ENCODE measurements around the gene FBXO11.

FBXO11 gene

GRCh38 chr2:47809903-47810302 lies 96.4 kb downstream of the FBXO11 start:
- CTCF ChIA-PET: no interaction called here
- POLR2A ChIA-PET (ENCODE audit: low non-redundant PET): no interaction called here
- H3K27ac ChIP-seq: no peak overlapping the region
- no peak for DNase-seq (ENCODE audit: low spot score)
- TF ChIP-seq CTCF (conservative IDR thresholded peaks at IDR 0.05; ENCODE audit: low read depth): no peak

- TF ChIP-seq CTCF (conservative IDR thresholded peaks at IDR 0.05; ENCODE audit: low read depth): no peak
- no peak for DNase-seq (ENCODE audit: low spot score)
- ChIA-PET POLR2A (ENCODE audit: low non-redundant PET) (no interaction called here), CTCF (no interaction called here)
- no peak overlapping the region for H3K27ac ChIP-seq
Observed at GRCh38 chr2:47808614-47809013, 97.7 kb downstream of the FBXO11 start.

GRCh38 chr2:47805850-47806249 lies 100.4 kb downstream of the FBXO11 start:
- H3K27ac ChIP-seq: no peak overlapping the region
- no peak for DNase-seq (ENCODE audit: low spot score)
- no peak for TF ChIP-seq CTCF (conservative IDR thresholded peaks at IDR 0.05; ENCODE audit: low read depth)
- ChIA-PET CTCF (no interaction called here), POLR2A (ENCODE audit: low non-redundant PET) (no interaction called here)

GRCh38 chr2:47803770-47804169 lies 102.5 kb downstream of the FBXO11 start:
- CTCF ChIA-PET: interaction anchor here (1.1 kb wide), 1 partner anchor 49 kb away, joined by 3 read pairs; no protein-coding TSS in a partner anchor
- no peak overlapping the region for H3K27ac ChIP-seq
- no peak for DNase-seq (ENCODE audit: low spot score)
- TF ChIP-seq CTCF (conservative IDR thresholded peaks at IDR 0.05; ENCODE audit: low read depth): no peak
- POLR2A ChIA-PET (ENCODE audit: low non-redundant PET): no interaction called here

GRCh38 chr2:47803363-47803762 lies 102.9 kb downstream of the FBXO11 start:
- DNase-seq (ENCODE audit: low spot score): no peak
- TF ChIP-seq CTCF (conservative IDR thresholded peaks at IDR 0.05; ENCODE audit: low read depth): no peak
- ChIA-PET CTCF (no interaction called here), POLR2A (ENCODE audit: low non-redundant PET) (no interaction called here)
- H3K27ac ChIP-seq: no peak overlapping the region

- no peak overlapping the region for H3K27ac ChIP-seq
- POLR2A ChIA-PET (ENCODE audit: low non-redundant PET): no interaction called here
- no peak for DNase-seq (ENCODE audit: low spot score)
- CTCF ChIA-PET: no interaction called here
- TF ChIP-seq CTCF (conservative IDR thresholded peaks at IDR 0.05; ENCODE audit: low read depth): no peak
Observed at GRCh38 chr2:47801118-47801517, 105.2 kb downstream of the FBXO11 start.

GRCh38 chr2:47799031-47799609 lies 107.2 kb downstream of the FBXO11 start:
- no peak overlapping the region for H3K27ac ChIP-seq
- POLR2A ChIA-PET (ENCODE audit: low non-redundant PET): no interaction called here

More at GRCh38 chr2:47799031-47799609, 107.2 kb downstream of the FBXO11 start:
- no peak for TF ChIP-seq CTCF (conservative IDR thresholded peaks at IDR 0.05; ENCODE audit: low read depth)
- CTCF ChIA-PET: no interaction called here
- no peak for DNase-seq (ENCODE audit: low spot score)
